Suppressor macrophage treated with lipopolysaccharide for 4 hours (primary cell): ENCODE data around the gene MIGA1.

Source experiments
- DNase-seq: peaks from one replicate; pipeline ENCODE4 v3.0.0-alpha.2; 2020

The MIGA1 gene

DNA sequence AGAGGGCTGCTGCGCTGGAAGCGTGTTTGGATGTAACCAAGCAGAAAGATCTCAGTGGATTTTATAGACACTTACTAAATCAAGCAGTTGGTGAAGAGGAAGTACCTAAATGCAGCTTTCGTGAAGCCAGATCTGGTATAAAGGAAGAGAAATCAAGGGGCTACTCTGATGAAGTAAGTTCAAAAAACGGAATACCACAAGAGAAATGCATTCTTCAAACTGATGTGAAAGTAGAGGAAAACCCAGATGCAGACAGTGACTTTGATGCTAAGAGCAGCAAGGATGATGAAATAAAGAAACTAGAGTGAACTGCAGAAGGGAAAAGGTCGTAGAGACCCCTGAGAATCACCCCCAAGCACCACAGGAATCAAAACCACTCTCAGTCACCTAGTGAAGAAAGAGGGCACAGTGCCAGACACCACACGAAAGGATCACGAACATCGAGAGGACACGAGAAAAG is 68.2 kb downstream of the MIGA1 start:
- DNase-seq: no peak

DNA sequence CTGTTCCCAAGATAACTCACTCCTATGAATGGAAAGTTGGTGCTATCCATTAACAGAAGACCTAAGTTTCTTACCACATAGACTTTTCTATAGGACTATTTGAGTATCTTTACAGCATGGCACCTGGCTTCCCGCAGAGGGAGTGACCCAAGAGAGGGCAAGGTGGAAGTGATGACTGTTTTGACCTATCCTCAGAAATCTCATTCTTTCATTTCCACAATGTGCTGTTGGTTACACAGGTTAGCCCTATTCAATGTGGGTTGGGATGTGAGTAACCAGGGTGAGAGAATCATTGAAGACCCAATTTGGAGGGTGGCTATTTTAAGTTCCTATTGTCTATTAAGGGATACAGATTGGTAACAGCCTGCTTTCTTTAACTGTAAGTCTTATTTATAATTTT is 70.6 kb downstream of the MIGA1 start:
- no peak for DNase-seq

- no peak for DNase-seq
Measured at GRCh38 chr1:77857552-77857951, 78.1 kb downstream of the MIGA1 start.

- DNase-seq: no peak
Measured at GRCh38 chr1:77858725-77859124, 79.3 kb downstream of the MIGA1 start.

- DNase-seq: no peak
Measured at GRCh38 chr1:77859248-77859647, 79.8 kb downstream of the MIGA1 start.

GRCh38 chr1:77866296-77866695 is 86.8 kb downstream of the MIGA1 start:
- no peak for DNase-seq

DNA sequence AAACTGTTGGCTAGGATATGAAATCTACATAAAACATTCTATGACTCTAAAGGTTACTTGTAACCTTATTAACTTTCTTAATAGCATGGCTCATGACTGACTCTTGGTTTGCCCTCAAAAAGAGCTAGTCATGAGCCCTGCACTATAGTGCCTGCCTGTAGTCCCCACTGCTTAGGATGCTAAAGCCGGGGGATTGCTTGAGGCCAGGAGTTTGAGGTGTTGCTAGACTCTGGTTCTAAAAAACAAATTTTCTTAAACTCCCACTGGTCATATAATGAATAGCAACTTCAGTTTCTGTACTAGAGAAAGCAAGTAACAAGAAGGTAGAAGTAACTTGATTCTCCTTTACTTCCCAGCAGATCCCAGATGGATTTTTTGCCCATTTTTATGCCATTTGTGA is 93.2 kb downstream of the MIGA1 start:
- no peak for DNase-seq

DNA sequence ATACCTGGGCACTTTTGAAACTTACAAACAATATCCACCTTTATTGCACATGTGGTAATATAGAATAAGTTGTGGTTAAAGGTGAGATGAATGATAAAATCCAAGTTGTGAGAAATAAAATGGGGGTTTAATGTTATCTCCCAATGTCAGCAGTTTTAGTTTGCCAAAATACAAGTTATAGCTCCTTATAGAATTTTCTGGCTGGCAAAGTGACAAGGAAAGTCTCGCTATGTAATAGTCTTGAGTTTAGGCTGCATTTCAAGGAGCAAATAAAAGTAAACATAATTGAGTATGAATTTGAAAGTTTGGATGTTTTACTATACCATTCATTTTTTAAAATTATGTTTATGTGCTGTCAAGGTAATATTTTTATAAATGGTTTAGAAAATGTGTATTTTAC is 94.0 kb downstream of the MIGA1 start:
- DNase-seq: no peak

DNA sequence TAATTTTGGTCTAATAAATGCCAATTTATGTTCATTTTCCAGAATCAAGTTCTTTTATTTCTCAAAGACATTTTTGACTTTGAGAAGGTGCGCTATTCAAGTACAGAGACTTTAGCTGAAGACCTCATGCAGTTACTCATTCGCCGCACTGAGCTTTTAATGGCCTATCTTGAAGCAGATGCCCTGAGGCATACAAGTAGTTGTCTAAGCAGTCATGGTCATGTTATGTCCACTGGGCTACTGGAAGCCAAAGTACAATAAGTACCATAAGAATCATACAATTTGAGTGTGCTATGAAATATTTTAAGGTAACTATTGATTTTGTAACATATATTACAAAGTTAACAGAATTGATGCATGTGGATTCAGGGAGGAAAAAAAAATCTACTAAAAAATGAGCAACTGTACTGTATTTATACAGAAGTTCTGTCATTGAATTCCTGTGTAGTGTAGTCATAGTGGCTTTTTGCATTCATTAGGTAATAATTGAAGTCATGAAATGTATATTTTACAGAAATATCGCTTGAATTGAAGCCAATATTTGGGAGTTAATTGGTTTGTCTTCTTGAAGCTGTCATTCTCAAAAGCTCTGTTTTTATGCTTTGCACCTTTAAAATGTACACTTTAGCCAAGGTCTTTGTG is 95.5 kb downstream of the MIGA1 start:
- DNase-seq: no peak

DNA sequence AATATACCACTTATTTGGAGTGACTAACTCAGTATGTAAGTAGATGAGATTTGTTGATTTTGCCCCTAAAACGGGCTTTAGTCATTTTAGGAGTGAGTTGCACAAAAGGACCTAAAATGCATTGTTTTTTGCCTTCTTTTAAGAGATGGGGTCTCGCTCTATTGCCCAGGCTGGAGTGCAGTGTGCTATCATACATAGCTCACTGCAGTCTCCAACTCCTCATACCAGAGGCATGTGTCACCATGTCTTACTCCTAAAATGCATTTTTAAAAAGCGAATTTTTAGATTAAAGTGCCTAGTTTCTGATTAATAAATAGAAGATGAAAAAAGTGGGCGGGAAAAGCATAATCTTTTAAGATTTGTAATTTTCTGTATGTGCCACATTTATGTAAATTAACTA is 97.4 kb downstream of the MIGA1 start:
- no peak for DNase-seq

DNA sequence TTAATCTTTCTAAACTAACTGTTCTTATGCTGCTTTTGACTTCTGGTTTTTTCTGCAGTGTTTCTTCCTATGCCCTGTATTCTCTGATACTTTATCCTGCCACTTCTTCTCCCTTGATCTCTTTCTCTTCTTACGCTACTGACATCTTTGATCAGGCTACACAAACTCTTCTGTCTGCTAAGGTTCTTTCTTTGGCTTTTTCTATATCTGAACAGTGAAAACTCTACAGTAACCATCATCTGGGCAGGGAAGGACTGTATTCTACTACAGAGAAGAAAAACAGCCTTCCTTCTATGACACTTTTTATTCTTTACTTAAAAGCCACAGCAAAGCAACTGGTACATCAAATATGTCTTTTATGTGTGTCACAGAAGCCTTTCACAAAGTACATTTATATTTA is 101.6 kb downstream of the MIGA1 start:
- DNase-seq: no peak

DNA sequence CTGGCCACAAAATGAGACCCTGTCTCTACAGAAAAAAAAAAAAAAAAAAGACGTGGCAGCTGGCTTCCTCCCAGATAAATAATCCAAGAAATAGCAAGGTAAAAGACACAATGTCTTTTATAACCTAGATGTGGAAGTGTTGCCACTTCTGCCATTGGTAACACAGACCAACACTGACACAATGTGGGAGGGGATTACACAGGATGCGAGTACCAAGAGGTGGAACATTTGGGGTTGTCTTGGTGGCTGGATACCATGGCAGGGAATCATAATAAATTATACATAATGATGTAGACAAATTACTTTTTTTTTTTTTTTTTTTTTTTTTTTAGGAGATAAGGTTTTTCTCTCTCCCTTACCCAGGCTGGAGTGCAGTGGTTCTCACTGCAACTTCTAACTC is 103.0 kb downstream of the MIGA1 start:
- no peak for DNase-seq

DNA sequence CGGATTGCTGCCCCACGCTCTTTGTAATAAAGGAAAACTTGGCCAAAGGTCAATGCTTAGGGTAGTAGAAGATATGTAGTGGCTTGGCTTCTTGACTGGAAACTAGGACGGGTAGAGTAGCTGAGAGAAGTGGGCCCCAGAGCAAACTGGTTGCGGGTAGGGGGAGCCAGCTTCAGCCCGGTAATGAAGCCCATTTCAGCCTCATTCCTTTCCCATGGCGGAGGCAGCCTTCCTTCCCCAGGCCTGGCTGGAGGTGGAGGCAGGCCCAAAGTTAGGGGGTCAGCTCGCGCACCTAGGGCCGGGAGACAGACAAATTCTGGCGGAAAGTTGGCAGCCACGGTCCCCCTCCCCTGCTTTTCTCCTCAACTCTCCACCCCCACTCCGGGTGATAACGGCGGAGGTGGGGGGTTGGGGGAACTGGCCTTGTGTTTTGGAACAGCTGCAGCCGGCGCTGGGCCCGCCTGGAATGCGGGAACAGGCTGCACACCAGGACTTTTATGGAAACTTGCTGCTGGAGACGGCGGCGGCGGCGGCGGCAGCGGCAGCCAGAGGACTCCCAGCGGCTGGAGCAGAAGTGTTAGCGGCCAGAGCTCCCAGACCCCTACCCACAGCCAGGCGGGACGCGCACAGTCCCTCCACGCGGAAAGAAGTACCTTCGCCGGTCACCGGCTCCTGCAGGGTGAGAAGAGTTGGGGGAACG is 108.8 kb downstream of the MIGA1 start, which contains the start of gene NEXN:
TSS of gene NEXN (plus strand) at position 544 of the 700 bp plus-strand sequence. CDS start 27,483 bp downstream, outside the sequence.
- peak; percentile 9 for DNase-seq

DNA sequence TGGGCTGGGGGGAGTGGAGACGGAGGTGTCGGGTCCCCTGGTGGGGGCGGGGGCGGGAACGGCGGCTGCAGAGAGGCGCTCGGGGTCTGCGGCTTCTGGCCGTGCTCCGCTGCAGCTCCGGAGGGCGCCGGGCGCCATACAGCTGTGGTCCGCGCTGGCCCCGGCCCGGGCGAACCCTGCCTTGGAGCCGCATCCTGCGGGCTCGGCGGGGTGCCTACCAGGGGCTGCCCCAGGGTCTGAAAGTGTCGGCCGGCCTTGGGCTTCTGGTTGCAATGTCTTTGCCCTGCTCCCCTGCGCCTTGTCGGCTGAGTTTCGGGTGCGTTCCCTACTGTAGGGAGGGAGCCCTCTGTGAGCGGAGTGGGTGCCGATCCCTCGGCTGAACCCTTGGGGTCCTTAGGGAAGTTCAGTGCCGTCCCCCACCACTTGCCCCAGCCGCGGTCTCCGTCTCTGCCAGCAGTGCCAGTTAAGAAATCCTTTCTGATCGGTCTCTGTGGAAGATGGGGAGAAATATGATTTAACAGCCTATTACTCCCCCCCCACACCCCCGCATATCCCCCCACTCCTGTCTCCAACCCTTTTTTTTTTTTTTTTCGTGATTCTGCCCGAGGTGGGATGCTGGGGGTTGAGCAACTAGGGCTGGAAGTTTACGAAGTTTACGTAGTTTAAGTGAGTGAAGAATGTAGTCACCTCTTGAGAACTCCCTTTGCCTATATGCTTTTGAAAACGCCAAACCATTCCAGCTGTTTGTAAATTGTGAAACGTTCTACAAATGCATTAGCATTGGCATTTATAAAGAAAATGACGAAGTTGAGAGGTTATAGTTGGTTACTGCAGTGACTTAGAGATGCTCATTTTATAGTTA is 109.6 kb downstream of the MIGA1 start:
- peak; percentile 26 for DNase-seq

DNA sequence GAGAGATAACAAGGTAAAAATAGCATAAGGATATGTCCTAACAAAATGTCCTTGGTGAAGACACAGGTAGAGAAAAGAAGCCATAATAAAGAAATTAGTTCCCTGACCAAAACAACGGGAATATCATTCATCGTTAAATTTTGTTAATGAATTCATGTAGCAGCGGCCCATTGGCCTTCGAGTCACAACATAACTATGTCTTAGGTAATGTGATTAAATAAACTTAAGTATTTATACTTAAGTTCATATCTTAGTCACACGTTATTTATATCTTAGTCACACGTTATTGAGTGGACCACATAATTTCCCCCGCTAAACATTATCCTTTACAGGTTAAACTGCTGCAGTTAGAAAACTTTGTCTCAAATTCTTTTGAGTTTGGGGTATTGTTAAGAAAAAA is 110.2 kb downstream of the MIGA1 start:
- no peak for DNase-seq

DNA sequence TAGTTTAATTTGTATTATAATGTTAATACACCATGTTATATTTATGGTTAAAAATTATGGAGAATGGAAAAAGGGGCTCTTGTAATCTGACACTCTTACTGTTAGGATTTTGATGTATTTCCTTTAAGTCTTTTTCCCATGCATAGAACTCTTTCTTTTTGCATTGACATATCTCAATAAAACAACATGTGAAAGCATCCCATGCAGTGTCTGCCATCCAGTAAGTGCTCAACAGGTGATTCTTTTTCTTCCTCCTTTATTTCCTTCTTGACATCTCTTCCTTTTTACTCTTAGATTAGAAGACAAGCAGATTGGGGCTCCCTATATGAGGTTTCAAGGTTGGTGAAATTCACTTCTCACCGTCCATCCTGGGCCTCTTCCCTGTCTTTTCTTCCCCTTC is 111.8 kb downstream of the MIGA1 start:
- DNase-seq: no peak

- DNase-seq: no peak
Measured at GRCh38 chr1:77899647-77900320, 120.3 kb downstream of the MIGA1 start.

DNA sequence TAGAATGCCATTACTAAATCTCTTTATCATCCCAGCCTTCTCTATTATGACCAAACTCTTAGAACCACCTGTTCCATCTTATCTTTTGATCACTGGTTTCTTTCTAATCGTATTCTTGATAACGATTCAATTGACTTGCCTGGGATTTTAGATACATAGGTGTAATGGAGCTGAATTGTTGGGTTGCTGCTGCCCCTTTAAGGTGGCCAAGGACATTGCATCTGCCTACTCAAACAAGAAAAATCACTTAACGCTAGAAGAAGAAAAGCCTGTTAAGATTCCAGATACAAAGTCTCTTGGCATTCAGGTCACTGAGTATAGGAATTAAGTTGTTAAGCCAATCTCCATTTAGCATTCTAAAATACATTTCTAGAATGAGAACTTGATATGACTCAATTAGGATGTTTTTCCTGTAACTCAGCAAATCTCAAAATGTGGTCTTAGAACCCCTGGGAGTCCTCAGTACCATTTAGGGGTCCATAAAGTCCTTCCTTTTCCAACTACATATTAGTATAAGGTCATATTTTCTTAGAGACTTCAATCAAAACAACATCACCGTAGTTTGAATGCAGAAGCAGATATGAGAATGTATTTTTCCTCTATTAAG is 121.3 kb downstream of the MIGA1 start:
- DNase-seq: peak; percentile 7

GRCh38 chr1:77905603-77906002 is 126.2 kb downstream of the MIGA1 start:
- no peak for DNase-seq

DNA sequence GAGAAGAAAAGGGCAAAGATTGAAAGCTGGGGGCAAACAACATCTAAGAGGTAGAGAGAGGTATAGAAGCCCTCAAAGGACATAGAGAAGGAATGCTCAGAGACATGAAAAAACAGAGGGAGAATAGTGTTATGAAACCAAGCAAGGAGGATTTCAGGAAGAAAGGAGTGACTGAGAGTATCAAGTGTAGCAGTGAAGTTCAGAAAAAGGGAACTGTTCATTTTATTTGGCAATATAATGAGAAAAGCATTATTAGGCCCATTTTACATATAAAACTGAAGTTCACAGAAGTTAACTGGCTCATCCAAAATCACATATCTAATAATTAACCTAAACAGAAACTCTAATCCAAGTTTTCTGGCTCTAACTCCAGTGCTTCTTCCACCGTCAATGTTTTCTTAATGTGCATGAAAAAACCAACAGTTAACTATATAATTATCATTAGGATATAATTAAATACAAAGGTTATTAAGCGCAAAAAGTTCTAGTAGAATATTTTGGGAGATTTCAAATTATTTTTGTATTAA is 126.6 kb downstream of the MIGA1 start:
- peak; percentile 23 for DNase-seq

GRCh38 chr1:77906624-77907023 is 127.2 kb downstream of the MIGA1 start:
- no peak for DNase-seq

DNA sequence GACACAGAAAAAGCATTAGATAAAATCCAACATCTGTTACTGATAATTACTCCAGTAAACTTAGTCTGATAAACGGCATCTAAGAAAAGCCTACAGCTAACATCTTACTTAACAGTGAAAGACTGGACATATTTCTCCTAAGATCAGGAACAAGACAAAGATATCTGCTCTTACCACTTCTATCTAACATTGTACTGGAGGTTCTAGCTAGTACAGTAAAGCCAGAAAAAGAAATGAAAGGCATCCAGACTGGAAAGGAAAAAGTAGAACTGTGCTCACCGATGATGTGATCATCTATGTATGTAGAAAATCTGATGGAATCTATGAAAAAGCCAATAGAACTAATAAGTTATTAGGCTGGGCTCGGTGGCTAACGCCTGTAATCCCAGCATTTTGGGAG is 130.7 kb downstream of the MIGA1 start:
- DNase-seq: no peak
